ENCODE measurements around the gene TFB2M. TPM values are rescaled to one million over a fixed set of nuclear protein-coding genes. Genes with fewer than 3 reads are reported as not detected.

TFB2M gene
- total RNA-seq, 4 donors from 2014 or later, result 5.8 to 12.1 (median 8.6) TPM

- no peak for TF ChIP-seq CTCF (IDR thresholded peaks at IDR 0.05; ENCODE audit: low read depth)
These were observed 36.9 kb downstream of the TFB2M start for GRCh38 chr1:246528933-246529731.

- no peak for TF ChIP-seq CTCF (IDR thresholded peaks at IDR 0.05; ENCODE audit: low read depth)
These were observed 38.5 kb downstream of the TFB2M start for GRCh38 chr1:246527402-246528088.

- TF ChIP-seq CTCF (IDR thresholded peaks at IDR 0.05; ENCODE audit: low read depth), result no peak
These were observed 39.1 kb downstream of the TFB2M start for GRCh38 chr1:246526915-246527314.

- TF ChIP-seq CTCF (IDR thresholded peaks at IDR 0.05; ENCODE audit: low read depth), result no peak
These were observed 39.7 kb downstream of the TFB2M start for GRCh38 chr1:246526380-246526779.

GRCh38 chr1:246519514-246519913 lies 46.5 kb downstream of the TFB2M start:
- TF ChIP-seq CTCF (IDR thresholded peaks at IDR 0.05; ENCODE audit: low read depth), result no peak

- no peak for TF ChIP-seq CTCF (IDR thresholded peaks at IDR 0.05; ENCODE audit: low read depth)
These were observed 47.4 kb downstream of the TFB2M start for GRCh38 chr1:246518456-246519205.

GRCh38 chr1:246517391-246517790 lies 48.7 kb downstream of the TFB2M start:
- no peak for TF ChIP-seq CTCF (IDR thresholded peaks at IDR 0.05; ENCODE audit: low read depth)
